CD4-positive, alpha-beta T cell treated with Interleukin-6 for 4 hours (primary cell): Measurements from ENCODE around the gene PNPLA1.

ENCODE experiments used
- DNase-seq: peaks from one replicate; pipeline ENCODE4 v3.0.0-alpha.2; 2020; ENCODE audit warnings: mixed read lengths

PNPLA1 gene

GRCh38 chr6:36246506-36247268, 23.2 kb upstream of the PNPLA1 start:
- DNase-seq = no peak

- DNase-seq = no peak
Measured at GRCh38 chr6:36247693-36248092, 22.2 kb upstream of the PNPLA1 start.

- DNase-seq = no peak
Measured at GRCh38 chr6:36248980-36249379, 20.9 kb upstream of the PNPLA1 start.

GRCh38 chr6:36249536-36249935, 20.3 kb upstream of the PNPLA1 start:
- no peak for DNase-seq

- no peak for DNase-seq
Measured at GRCh38 chr6:36252005-36252404, 17.9 kb upstream of the PNPLA1 start.

- DNase-seq = no peak
Measured at GRCh38 chr6:36263390-36264000, 6.4 kb upstream of the PNPLA1 start.

- no peak for DNase-seq
Measured at GRCh38 chr6:36265744-36266143, 4.1 kb upstream of the PNPLA1 start.

- DNase-seq = no peak
Measured at GRCh38 chr6:36266913-36267644, 2.8 kb upstream of the PNPLA1 start.

GRCh38 chr6:36267731-36268477, 2.0 kb upstream of the PNPLA1 start:
- DNase-seq = no peak

GRCh38 chr6:36268478-36269275, 1.2 kb upstream of the PNPLA1 start:
- DNase-seq = no peak

GRCh38 chr6:36272234-36272633, 2.4 kb downstream of the PNPLA1 start:
- no peak for DNase-seq

GRCh38 chr6:36273067-36273466, 3.2 kb downstream of the PNPLA1 start:
- no peak for DNase-seq

GRCh38 chr6:36273802-36274514, 4.1 kb downstream of the PNPLA1 start:
- DNase-seq = no peak

- DNase-seq = no peak
Measured at GRCh38 chr6:36276581-36277536, 7.0 kb downstream of the PNPLA1 start.

- no peak for DNase-seq
Measured at GRCh38 chr6:36277946-36278470, 8.1 kb downstream of the PNPLA1 start.

- DNase-seq = no peak
Measured at GRCh38 chr6:36280467-36280866, 10.6 kb downstream of the PNPLA1 start.

GRCh38 chr6:36280983-36281382, 11.1 kb downstream of the PNPLA1 start:
- no peak for DNase-seq

GRCh38 chr6:36283608-36284007, 13.7 kb downstream of the PNPLA1 start:
- DNase-seq = no peak

- no peak for DNase-seq
Measured at GRCh38 chr6:36284359-36284758, 14.5 kb downstream of the PNPLA1 start.

GRCh38 chr6:36285187-36285671, 15.4 kb downstream of the PNPLA1 start:
- no peak for DNase-seq
